ENCODE measurements around the gene ARSA. TPM values are rescaled to one million over a fixed set of nuclear protein-coding genes. Genes with fewer than 3 reads are reported as not detected.

The ARSA gene
- total and polyA plus RNA-seq, 2 of the 13 experiments (the other 11 are each of a cell fraction or from before 2014, with no cell fraction given): 9.0 to 11.5 TPM

DNA sequence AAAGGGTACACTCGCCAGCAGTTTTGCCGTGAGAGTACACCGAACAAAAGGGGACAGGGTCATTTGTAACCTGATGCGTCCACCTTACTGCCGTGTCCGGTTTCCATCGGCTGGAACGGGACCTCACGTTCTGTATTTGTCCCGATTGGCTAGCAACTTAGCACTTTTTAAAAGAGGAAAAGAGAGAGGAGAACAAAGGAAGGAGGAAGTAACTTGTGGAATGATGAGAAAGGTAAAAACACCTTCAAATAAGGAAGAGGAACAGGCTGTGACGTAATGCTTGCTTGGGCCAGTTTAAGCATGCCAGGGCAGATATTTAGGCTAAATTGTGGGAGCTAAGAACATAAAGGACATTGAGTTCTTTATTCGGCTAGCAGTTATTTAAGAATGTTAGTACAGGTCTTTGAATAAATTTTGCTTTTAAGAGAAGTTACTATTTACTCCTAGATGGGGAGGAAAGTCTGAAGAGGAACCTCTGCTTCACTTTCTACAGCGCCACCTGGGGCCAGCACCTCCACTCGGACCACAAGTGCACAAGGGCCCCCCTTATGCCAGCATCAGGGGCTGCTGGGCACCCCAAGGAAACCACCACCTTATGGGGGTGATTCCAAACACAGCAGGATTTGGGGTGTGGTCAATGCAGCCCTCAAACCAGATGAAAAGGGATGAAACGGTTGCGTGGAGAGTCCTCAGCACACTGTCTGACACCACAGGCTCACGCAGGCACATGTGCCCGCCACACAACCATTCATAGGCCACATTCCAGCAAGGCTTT is 5.8 kb downstream of the ARSA start (continued):
- TF ChIP-seq PHF21A (CRISPR knock-in tag; IDR thresholded peaks at IDR 0.05): 0 out of 2 replicates have a peak, but pooled peaks have one; percentile 2
- TF ChIP-seq KDM2A (CRISPR knock-in tag; IDR thresholded peaks at IDR 0.05; ENCODE audit: borderline replicate concordance, low read depth): 0 out of 2 replicates have a peak, but pooled peaks have one; percentile 1
- no peak for TF ChIP-seq ARHGAP35 (CRISPR knock-in tag; IDR thresholded peaks at IDR 0.05; ENCODE audit: borderline replicate concordance)
- TF ChIP-seq, protein P1, sequence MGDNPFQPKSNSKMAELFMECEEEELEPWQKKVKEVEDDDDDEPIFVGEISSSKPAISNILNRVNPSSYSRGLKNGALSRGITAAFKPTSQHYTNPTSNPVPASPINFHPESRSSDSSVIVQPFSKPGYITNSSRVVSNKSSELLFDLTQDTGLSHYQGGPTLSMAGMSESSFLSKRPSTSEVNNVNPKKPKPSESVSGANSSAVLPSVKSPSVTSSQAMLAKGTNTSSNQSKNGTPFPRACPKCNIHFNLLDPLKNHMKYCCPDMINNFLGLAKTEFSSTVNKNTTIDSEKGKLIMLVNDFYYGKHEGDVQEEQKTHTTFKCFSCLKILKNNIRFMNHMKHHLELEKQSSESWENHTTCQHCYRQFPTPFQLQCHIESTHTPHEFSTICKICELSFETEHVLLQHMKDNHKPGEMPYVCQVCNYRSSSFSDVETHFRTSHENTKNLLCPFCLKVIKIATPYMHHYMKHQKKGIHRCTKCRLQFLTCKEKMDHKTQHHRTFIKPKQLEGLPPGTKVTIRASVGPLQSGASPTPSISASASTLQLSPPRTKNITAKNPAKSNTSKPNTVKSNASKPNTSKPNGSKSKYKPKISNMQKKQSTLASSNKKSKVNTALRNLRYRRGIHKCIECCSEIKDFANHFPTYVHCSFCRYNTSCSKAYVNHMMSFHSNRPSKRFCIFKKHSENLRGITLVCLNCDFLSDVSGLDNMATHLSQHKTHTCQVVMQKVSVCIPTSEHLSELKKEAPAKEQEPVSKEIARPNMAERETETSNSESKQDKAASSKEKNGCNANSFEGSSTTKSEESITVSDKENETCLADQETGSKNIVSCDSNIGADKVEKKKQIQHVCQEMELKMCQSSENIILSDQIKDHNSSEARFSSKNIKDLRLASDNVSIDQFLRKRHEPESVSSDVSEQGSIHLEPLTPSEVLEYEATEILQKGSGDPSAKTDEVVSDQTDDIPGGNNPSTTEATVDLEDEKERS (CRISPR knock-in tag; IDR thresholded peaks at IDR 0.05): no peak
- TF ChIP-seq HOXA9 (CRISPR knock-in tag; IDR thresholded peaks at IDR 0.05; ENCODE audit: borderline replicate concordance): no peak
- no peak for TF ChIP-seq NBN (conservative IDR thresholded peaks at IDR 0.05)
- TF ChIP-seq TEAD3 (CRISPR knock-in tag; optimal IDR thresholded peaks at IDR 0.05; ENCODE audit: borderline replicate concordance): peak; percentile 36
- TF ChIP-seq, protein P2, sequence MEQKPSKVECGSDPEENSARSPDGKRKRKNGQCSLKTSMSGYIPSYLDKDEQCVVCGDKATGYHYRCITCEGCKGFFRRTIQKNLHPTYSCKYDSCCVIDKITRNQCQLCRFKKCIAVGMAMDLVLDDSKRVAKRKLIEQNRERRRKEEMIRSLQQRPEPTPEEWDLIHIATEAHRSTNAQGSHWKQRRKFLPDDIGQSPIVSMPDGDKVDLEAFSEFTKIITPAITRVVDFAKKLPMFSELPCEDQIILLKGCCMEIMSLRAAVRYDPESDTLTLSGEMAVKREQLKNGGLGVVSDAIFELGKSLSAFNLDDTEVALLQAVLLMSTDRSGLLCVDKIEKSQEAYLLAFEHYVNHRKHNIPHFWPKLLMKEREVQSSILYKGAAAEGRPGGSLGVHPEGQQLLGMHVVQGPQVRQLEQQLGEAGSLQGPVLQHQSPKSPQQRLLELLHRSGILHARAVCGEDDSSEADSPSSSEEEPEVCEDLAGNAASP (CRISPR knock-in tag; IDR thresholded peaks at IDR 0.05; ENCODE audit: borderline replicate concordance): no peak; the same call in 1 of the 2 replicates
- TF ChIP-seq, protein P3, sequence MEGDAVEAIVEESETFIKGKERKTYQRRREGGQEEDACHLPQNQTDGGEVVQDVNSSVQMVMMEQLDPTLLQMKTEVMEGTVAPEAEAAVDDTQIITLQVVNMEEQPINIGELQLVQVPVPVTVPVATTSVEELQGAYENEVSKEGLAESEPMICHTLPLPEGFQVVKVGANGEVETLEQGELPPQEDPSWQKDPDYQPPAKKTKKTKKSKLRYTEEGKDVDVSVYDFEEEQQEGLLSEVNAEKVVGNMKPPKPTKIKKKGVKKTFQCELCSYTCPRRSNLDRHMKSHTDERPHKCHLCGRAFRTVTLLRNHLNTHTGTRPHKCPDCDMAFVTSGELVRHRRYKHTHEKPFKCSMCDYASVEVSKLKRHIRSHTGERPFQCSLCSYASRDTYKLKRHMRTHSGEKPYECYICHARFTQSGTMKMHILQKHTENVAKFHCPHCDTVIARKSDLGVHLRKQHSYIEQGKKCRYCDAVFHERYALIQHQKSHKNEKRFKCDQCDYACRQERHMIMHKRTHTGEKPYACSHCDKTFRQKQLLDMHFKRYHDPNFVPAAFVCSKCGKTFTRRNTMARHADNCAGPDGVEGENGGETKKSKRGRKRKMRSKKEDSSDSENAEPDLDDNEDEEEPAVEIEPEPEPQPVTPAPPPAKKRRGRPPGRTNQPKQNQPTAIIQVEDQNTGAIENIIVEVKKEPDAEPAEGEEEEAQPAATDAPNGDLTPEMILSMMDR (CRISPR knock-in tag; IDR thresholded peaks at IDR 0.05): peak; percentile 66
- no peak for TF ChIP-seq MIER3 (CRISPR knock-in tag; IDR thresholded peaks at IDR 0.05; ENCODE audit: borderline replicate concordance)
- TF ChIP-seq SP4 (CRISPR knock-in tag; IDR thresholded peaks at IDR 0.05): no peak
- TF ChIP-seq, protein P4, sequence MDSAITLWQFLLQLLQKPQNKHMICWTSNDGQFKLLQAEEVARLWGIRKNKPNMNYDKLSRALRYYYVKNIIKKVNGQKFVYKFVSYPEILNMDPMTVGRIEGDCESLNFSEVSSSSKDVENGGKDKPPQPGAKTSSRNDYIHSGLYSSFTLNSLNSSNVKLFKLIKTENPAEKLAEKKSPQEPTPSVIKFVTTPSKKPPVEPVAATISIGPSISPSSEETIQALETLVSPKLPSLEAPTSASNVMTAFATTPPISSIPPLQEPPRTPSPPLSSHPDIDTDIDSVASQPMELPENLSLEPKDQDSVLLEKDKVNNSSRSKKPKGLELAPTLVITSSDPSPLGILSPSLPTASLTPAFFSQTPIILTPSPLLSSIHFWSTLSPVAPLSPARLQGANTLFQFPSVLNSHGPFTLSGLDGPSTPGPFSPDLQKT (CRISPR knock-in tag; IDR thresholded peaks at IDR 0.05; ENCODE audit: borderline replicate concordance): no peak
- TF ChIP-seq ZNF558 (CRISPR knock-in tag; IDR thresholded peaks at IDR 0.05; ENCODE audit: borderline replicate concordance): no peak
- TF ChIP-seq, protein P5, sequence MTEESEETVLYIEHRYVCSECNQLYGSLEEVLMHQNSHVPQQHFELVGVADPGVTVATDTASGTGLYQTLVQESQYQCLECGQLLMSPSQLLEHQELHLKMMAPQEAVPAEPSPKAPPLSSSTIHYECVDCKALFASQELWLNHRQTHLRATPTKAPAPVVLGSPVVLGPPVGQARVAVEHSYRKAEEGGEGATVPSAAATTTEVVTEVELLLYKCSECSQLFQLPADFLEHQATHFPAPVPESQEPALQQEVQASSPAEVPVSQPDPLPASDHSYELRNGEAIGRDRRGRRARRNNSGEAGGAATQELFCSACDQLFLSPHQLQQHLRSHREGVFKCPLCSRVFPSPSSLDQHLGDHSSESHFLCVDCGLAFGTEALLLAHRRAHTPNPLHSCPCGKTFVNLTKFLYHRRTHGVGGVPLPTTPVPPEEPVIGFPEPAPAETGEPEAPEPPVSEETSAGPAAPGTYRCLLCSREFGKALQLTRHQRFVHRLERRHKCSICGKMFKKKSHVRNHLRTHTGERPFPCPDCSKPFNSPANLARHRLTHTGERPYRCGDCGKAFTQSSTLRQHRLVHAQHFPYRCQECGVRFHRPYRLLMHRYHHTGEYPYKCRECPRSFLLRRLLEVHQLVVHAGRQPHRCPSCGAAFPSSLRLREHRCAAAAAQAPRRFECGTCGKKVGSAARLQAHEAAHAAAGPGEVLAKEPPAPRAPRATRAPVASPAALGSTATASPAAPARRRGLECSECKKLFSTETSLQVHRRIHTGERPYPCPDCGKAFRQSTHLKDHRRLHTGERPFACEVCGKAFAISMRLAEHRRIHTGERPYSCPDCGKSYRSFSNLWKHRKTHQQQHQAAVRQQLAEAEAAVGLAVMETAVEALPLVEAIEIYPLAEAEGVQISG (CRISPR knock-in tag; IDR thresholded peaks at IDR 0.05): peak; percentile 86
- TF ChIP-seq ZNF788 (CRISPR knock-in tag; IDR thresholded peaks at IDR 0.05; ENCODE audit: borderline replicate concordance): no peak
- no peak for TF ChIP-seq ZNF296 (CRISPR knock-in tag; conservative IDR thresholded peaks at IDR 0.05)
- TF ChIP-seq NFATC3 (CRISPR knock-in tag; IDR thresholded peaks at IDR 0.05): no peak

Data from HepG2 (cell line).